Omental fat pad (tissue), 4 donors: ENCODE measurements around the gene PPFIBP2. TPM values are rescaled to one million over a fixed set of nuclear protein-coding genes. Genes with fewer than 3 reads are reported as not detected.
A peak's percentile ranks its signal among the peaks of the same experiment; 100 is the strongest.

Experiments
- ATAC-seq: fragments of 150-250 bp; one replicate; pipeline ENCODE4 v1.9.1; 2016; ENCODE audit warnings: mild to moderate bottlenecking, moderate library complexity; ENCODE audit not compliant: low FRiP score
- DNase-seq: peaks from one replicate; pipeline ENCODE4 v3.0.0-alpha.2; 2019; ENCODE audit warnings: low spot score
- CTCF ChIP-seq, 3 donors: fragments of 450-650 bp; IDR thresholded peaks; one replicate each; pipeline ENCODE4 v1.5.1; 2016 to 2017; ENCODE audit warnings: antibody characterized with exemption in 3 of 3, mild to moderate bottlenecking in 3 of 3, moderate library complexity in 2 of 3
- total RNA-seq, 4 donors: library from RNA; depleted of rRNA; stranded (reverse); fragments of >200 nt; gene quantifications; one replicate each; pipeline ENCODE4 v1.1.0, GENCODE V29; 2016

PPFIBP2 gene
- total RNA-seq, 4 donors from 2014 or later, result 16.3 to 47.8 (median 24.2) TPM

- no peak for TF ChIP-seq CTCF (IDR thresholded peaks at IDR 0.05)
- ATAC-seq, result peak; percentile 53
- DNase-seq, result no peak
Observed at GRCh38 chr11:7484645-7485044, 29.2 kb upstream of the PPFIBP2 start.

- ATAC-seq, result no peak
- DNase-seq, result no peak
- no peak for TF ChIP-seq CTCF (IDR thresholded peaks at IDR 0.05)
Observed at GRCh38 chr11:7485186-7486097, 28.4 kb upstream of the PPFIBP2 start, which contains the start of gene OLFML1. OLFML1 (plus strand) TSS chr11:7485506; CDS start chr11:7485876, 370 bp downstream.

GRCh38 chr11:7486098-7486780 is 27.6 kb upstream of the PPFIBP2 start:
- DNase-seq (no peak), ATAC-seq (no peak)
- TF ChIP-seq CTCF (IDR thresholded peaks at IDR 0.05), result no peak

GRCh38 chr11:7486781-7487140 is 27.0 kb upstream of the PPFIBP2 start:
- DNase-seq (no peak), ATAC-seq (no peak)
- no peak for TF ChIP-seq CTCF (IDR thresholded peaks at IDR 0.05)

GRCh38 chr11:7487360-7487759 is 26.4 kb upstream of the PPFIBP2 start:
- ATAC-seq (no peak), DNase-seq (no peak)
- no peak for TF ChIP-seq CTCF (IDR thresholded peaks at IDR 0.05)

GRCh38 chr11:7488681-7489080 is 25.1 kb upstream of the PPFIBP2 start:
- no peak for ATAC-seq
- no peak for TF ChIP-seq CTCF (IDR thresholded peaks at IDR 0.05)
- no peak for DNase-seq
